Peyer's patch (tissue), 4 donors: Measurements from ENCODE around the gene TPM2. TPM values are rescaled to one million over a fixed set of nuclear protein-coding genes. Genes with fewer than 3 reads are reported as not detected.

Experiments used
- DNase-seq, 3 donors: peaks; one replicate each; pipeline ENCODE4 v3.0.0-alpha.2; 2017 to 2019
- H3K27ac ChIP-seq, 4 donors: fragments of 200-600 bp; sonication (generic); one replicate each; pipeline ENCODE4 v1.5.1; 2016 to 2019
- H3K27me3 ChIP-seq, 2 donors: fragments of 200-600 bp; sonication (generic); one replicate each; pipeline ENCODE4 v1.5.1; 2019
- H3K36me3 ChIP-seq, 3 donors: fragments of 200-600 bp; sonication (generic); one replicate each; pipeline ENCODE4 v1.5.1; 2016 to 2019
- H3K4me1 ChIP-seq, 4 donors: fragments of 200-600 bp; sonication (generic); one replicate each; pipeline ENCODE4 v1.5.1; 2016 to 2019
- H3K4me3 ChIP-seq, 4 donors: fragments of 200-600 bp; sonication (generic); 1 replicate in 3 of 4; 2 replicates in 1 of 4; pipeline ENCODE4 v1.5.1; 2016 to 2019; ENCODE audit warnings: mild to moderate bottlenecking in 1 of 4
- H3K9me3 ChIP-seq, 4 donors: fragments of 200-600 bp; sonication (generic); one replicate each; pipeline ENCODE4 v1.5.1; 2016 to 2019; ENCODE audit warnings: mild to moderate bottlenecking in 1 of 4
- CTCF ChIP-seq, 6 experiments: fragments of 450-650 bp in 4 of 6; fragments of 200-600 bp in 2 of 6; sonication (generic) in 1 of 6; IDR thresholded peaks; one replicate each; pipeline ENCODE4 v1.5.1; 2017 to 2019; ENCODE audit warnings: antibody characterized with exemption in 6 of 6, mild to moderate bottlenecking in 3 of 6, moderate library complexity in 1 of 6
- POLR2A ChIP-seq, 2 donors: fragments of 450-650 bp; IDR thresholded peaks; one replicate each; pipeline ENCODE4 v1.5.1; 2017; ENCODE audit warnings: antibody characterized with exemption in 2 of 2, mild to moderate bottlenecking in 2 of 2, moderate library complexity in 2 of 2
- total RNA-seq, 4 donors: library from RNA; depleted of rRNA; stranded (reverse); fragments of >200 nt; gene quantifications; one replicate each; pipeline ENCODE4 v1.1.0, GENCODE V29; 2016

The TPM2 gene
- total RNA-seq, 4 donors from 2014 or later: 41.2 to 436 (median 122) TPM

DNA sequence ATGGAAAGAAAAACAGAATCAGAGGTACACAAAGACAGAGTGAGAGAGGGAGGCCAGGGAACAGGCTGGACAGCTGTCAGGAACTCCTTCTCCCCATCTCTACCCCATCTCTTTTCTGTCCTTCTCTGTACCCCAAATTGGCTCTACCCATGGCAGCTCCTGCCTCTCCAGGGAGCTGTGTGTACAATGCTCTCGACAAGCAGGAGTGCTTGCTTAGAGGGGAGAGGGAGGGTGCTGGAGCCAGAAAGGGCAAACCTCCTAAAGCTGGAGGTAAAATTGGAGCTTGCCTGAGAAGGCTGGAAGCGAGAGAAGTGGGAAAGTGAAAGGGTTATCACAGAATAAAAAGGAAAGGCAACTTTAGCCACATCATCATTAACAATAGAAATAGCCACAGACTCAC, 6.4 kb downstream of the TPM2 start:
- peaks cover 0 to 8% (median 0%) of the 10 kb centered on the region in 3 donors for H3K36me3 ChIP-seq
- TF ChIP-seq CTCF (IDR thresholded peaks at IDR 0.05) (no peak), POLR2A (IDR thresholded peaks at IDR 0.05) (no peak)
- DNase-seq: no peak
- H3K27me3 ChIP-seq: no peaks in the 10 kb centered on the region
- peak overlapping the region in 1 of 4 donors; percentile 5 for H3K27ac ChIP-seq
- no peaks in the 10 kb centered on the region for H3K9me3 ChIP-seq
- H3K4me3 ChIP-seq: no peak overlapping the region
- H3K4me1 ChIP-seq: peaks cover 0 to 3% (median 0%) of the 10 kb centered on the region in 4 donors

GRCh38 chr9:35682520-35683315, 7.0 kb downstream of the TPM2 start:
- H3K4me1 ChIP-seq: no peaks in the 10 kb centered on the region

DNA sequence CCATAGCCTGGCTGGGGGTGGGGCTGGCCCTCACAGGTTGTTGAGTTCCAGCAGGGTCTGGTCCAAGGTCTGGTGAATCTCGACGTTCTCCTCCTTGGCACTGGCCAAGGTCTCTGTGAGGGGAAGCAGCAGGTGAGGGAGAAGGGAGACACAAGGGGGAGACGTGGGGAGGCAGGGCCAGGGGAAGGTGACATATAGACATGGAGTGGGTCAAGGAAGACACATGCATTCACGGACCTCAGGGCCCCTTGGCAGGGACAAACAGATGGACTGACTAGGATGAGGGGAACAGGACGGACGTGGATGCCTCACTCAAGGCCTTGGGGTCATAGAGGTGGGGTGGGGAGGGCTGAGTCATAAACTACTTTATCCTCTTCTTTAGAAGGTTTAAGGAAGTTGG, 7.7 kb downstream of the TPM2 start:
- Histone ChIP-seq H3K27ac (peak overlapping the region in 1 of 4 donors; percentile 27), H3K4me1 (no peaks in the 10 kb centered on the region), H3K4me3 (no peak overlapping the region), H3K27me3 (no peaks in the 10 kb centered on the region), H3K9me3 (no peaks in the 10 kb centered on the region), H3K36me3 (peaks cover 0 to 8% (median 0%) of the 10 kb centered on the region in 3 donors)
- TF ChIP-seq POLR2A (IDR thresholded peaks at IDR 0.05) (no peak), CTCF (IDR thresholded peaks at IDR 0.05) (no peak)
- no peak for DNase-seq

More at GRCh38 chr9:35682520-35683315, 7.0 kb downstream of the TPM2 start:
- Histone ChIP-seq H3K27me3 (no peaks in the 10 kb centered on the region), H3K27ac (peak overlapping the region in 1 of 4 donors; percentile 28), H3K36me3 (peaks cover 0 to 8% (median 0%) of the 10 kb centered on the region in 3 donors), H3K4me3 (no peak overlapping the region), H3K9me3 (no peaks in the 10 kb centered on the region)
- TF ChIP-seq CTCF (IDR thresholded peaks at IDR 0.05) (no peak), POLR2A (IDR thresholded peaks at IDR 0.05) (no peak)
- no peak for DNase-seq

GRCh38 chr9:35681341-35682002, 8.3 kb downstream of the TPM2 start:
- TF ChIP-seq CTCF (IDR thresholded peaks at IDR 0.05) (no peak), POLR2A (IDR thresholded peaks at IDR 0.05) (no peak)
- H3K27me3 ChIP-seq: no peaks in the 10 kb centered on the region
- DNase-seq: no peak

DNA sequence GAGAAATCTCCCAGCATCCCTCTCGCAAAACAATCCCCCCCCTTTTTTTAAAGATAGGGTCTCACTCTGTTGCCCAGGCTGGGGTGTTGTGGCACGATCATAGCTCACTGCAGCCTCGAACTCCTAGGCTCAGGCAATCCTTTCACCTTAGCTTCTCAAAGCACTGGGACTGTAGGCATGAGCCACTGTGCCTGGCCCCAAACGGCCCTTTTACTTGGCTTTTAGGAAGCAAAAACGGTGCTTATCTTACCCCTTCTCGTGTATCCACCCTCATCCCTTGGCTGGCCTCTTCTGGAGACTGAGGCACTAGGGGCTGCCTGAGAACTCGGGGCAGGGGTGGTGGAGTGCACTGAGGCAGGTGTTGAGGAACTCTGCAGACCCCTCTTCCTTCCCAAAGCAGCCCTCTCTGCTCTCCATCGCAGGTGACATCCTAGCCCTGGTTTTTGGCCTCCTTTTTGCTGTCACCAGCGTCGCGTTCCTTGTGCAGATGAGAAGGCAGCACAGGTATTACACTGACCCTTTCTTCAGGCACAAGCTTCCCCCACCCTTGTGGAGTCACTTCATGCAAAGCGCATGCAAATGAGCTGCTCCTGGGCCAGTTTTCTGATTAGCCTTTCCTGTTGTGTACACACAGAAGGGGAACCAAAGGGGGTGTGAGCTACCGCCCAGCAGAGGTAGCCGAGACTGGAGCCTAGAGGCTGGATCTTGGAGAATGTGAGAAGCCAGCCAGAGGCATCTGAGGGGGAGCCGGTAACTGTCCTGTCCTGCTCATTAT, 9.2 kb downstream of the TPM2 start:
- Histone ChIP-seq H3K27ac (peak overlapping the region in 1 of 4 donors; percentile 52), H3K4me1 (peaks cover 0 to 8% (median 3%) of the 10 kb centered on the region in 4 donors), H3K9me3 (no peaks in the 10 kb centered on the region), H3K36me3 (peaks cover 0 to 7% (median 0%) of the 10 kb centered on the region in 3 donors), H3K27me3 (no peaks in the 10 kb centered on the region), H3K4me3 (no peak overlapping the region)
- TF ChIP-seq CTCF (IDR thresholded peaks at IDR 0.05) (no peak), POLR2A (IDR thresholded peaks at IDR 0.05) (no peak)
- peak in 2 of 3 donors; percentile 68 to 73 for DNase-seq

More at GRCh38 chr9:35681341-35682002, 8.3 kb downstream of the TPM2 start:
- no peak overlapping the region for H3K4me3 ChIP-seq
- peak overlapping the region in 2 of 4 donors; percentile 27 to 52 for H3K27ac ChIP-seq
- no peaks in the 10 kb centered on the region for H3K4me1 ChIP-seq
- peaks cover 0 to 8% (median 0%) of the 10 kb centered on the region in 3 donors for H3K36me3 ChIP-seq
- H3K9me3 ChIP-seq: no peaks in the 10 kb centered on the region
